Stimulated activated naive CD8-positive, alpha-beta T cell treated with anti-CD3 and anti-CD28 coated beads, Interleukin-15, Interleukin-2, amounts not matched to agents 100 ng/mL and 50 ng/mL, for 24 hours (primary cell): ENCODE data around the gene KLF11.

Experiments used
- H3K27ac Mint-ChIP-seq: one replicate; pipeline ENCODE4 v1.8.0; 2021; ENCODE audit warnings: mild to moderate bottlenecking, mixed read lengths
- H3K27me3 Mint-ChIP-seq: one replicate; pipeline ENCODE4 v1.8.0; 2021; ENCODE audit warnings: mixed read lengths
- H3K36me3 Mint-ChIP-seq: one replicate; pipeline ENCODE4 v1.8.0; 2021; ENCODE audit warnings: low read depth, mixed read lengths
- H3K4me1 Mint-ChIP-seq: one replicate; pipeline ENCODE4 v1.8.0; 2021; ENCODE audit warnings: low read depth, mixed read lengths
- H3K4me3 Mint-ChIP-seq: one replicate; pipeline ENCODE4 v1.8.0; 2021; ENCODE audit warnings: mild to moderate bottlenecking, mixed read lengths
- H3K9me3 Mint-ChIP-seq: one replicate; pipeline ENCODE4 v1.8.0; 2021; ENCODE audit warnings: mixed read lengths

KLF11 gene

GRCh38 chr2:10043256-10043905 is at the start of gene KLF11:
Gene KLF11 (plus strand): TSS chr2:10043550. CDS start chr2:10043717, 167 bp downstream.
- Mint-ChIP-seq H3K4me3 (peak within 1 kb of the TSS; percentile 78), H3K4me1 (peaks cover 20% of the 10 kb centered on the region), H3K9me3 (no peaks in the 10 kb centered on the region), H3K36me3 (peaks cover 3% of the 10 kb centered on the region), H3K27ac (peak within 1 kb of the TSS; percentile 89), H3K27me3 (peaks cover 6% of the 10 kb centered on the region)

DNA sequence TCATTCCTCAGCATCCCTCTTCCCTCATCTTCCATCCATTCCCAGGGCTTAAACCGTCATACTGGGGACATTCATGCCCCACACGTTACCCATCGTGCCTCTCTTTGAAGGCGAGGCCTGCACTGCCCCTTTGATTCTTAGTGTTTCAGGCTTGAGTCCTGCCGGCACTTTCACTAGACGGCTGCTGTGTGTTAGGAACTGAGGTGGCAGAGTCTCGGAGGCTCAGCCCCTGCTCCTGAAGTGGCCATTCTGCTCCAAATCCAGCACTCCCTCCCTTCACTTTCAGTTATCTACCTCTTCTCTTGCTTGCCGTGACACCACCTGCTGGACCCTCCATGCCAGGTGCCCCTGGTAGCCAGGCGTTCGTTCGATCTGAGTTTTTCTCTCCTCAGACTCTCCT is 48.9 kb upstream of the KLF11 start:
- no peaks in the 10 kb centered on the region for H3K36me3 Mint-ChIP-seq
- H3K27me3 Mint-ChIP-seq = peaks cover 3% of the 10 kb centered on the region
- H3K27ac Mint-ChIP-seq = no peak overlapping the region
- H3K4me1 Mint-ChIP-seq = peaks cover 6% of the 10 kb centered on the region
- H3K4me3 Mint-ChIP-seq = no peak overlapping the region
- no peaks in the 10 kb centered on the region for H3K9me3 Mint-ChIP-seq

DNA sequence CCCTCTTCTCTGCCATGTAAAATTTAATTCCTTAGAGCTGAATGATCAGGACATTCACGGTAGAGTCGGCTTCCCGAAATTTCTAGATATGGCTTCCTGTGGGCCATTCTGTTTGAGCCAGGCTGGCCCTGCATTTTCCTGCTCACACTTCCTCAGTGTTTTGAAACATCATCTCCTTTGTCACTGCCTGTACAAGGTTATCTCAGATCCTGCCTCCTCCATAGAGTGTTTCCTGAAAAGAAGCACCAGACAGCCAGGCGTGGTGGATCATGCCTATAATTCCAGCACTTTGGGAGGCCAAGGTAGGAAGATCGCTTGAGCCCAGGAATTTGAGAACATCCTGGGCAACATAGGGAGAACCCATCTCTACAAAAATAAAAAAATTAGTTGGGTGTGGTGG is 48.3 kb upstream of the KLF11 start:
- Mint-ChIP-seq H3K9me3 (no peaks in the 10 kb centered on the region), H3K27ac (no peak overlapping the region), H3K4me3 (no peak overlapping the region), H3K4me1 (peaks cover 6% of the 10 kb centered on the region), H3K36me3 (no peaks in the 10 kb centered on the region), H3K27me3 (peaks cover 3% of the 10 kb centered on the region)

DNA sequence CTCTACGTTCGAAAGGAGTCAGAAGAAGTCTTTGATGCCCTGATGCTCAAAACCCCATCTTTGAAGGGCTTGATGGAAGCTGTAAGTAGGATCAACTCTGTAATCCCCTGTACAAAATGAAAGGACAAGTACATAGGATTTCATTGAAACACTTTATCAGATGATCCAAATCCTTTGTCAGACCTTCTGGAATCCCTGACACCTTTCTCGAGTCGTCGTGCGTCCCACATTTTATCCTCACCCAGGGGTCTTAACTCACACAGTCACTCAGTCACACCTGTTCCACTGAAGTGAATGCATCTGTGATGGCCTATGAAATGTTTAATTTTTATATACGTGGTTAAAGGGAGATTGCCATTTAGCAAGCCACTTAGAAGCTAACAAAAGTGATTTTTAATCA is 47.0 kb upstream of the KLF11 start:
- Mint-ChIP-seq H3K27ac (no peak overlapping the region), H3K4me3 (no peak overlapping the region), H3K36me3 (no peaks in the 10 kb centered on the region), H3K4me1 (peaks cover 6% of the 10 kb centered on the region), H3K9me3 (no peaks in the 10 kb centered on the region), H3K27me3 (peaks cover 3% of the 10 kb centered on the region)

DNA sequence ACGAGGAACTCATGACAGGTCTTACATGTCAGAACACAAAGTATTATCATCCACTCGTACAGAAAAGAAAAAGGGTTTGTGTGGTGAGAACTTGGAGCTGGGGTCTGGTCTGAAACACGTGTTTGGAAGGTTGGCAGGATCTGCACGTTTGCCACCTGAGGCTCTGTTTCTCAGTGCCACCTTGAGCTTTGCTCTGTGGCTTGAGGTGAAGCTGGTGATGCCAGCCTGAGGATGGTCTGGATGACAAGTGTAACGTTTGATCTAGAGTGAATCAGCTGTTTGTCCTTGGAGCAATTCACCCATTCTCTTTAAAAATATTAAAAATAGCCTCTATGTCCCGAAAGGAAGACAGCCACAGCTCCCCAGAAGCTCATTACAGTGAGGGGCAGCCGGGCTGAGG is 45.4 kb upstream of the KLF11 start:
- no peaks in the 10 kb centered on the region for H3K9me3 Mint-ChIP-seq
- no peaks in the 10 kb centered on the region for H3K36me3 Mint-ChIP-seq
- no peak overlapping the region for H3K4me3 Mint-ChIP-seq
- no peak overlapping the region for H3K27ac Mint-ChIP-seq
- peaks cover 3% of the 10 kb centered on the region for H3K27me3 Mint-ChIP-seq
- H3K4me1 Mint-ChIP-seq = peaks cover 6% of the 10 kb centered on the region

GRCh38 chr2:9998916-9999654 is 44.3 kb upstream of the KLF11 start:
- Mint-ChIP-seq H3K4me1 (no peaks in the 10 kb centered on the region), H3K27me3 (no peaks in the 10 kb centered on the region), H3K36me3 (no peaks in the 10 kb centered on the region), H3K27ac (no peak overlapping the region), H3K4me3 (no peak overlapping the region), H3K9me3 (no peaks in the 10 kb centered on the region)

- H3K27me3 Mint-ChIP-seq = no peaks in the 10 kb centered on the region
- H3K27ac Mint-ChIP-seq = no peak overlapping the region
- no peaks in the 10 kb centered on the region for H3K9me3 Mint-ChIP-seq
- no peak overlapping the region for H3K4me3 Mint-ChIP-seq
- no peaks in the 10 kb centered on the region for H3K4me1 Mint-ChIP-seq
- no peaks in the 10 kb centered on the region for H3K36me3 Mint-ChIP-seq
These were observed 43.7 kb upstream of the KLF11 start for GRCh38 chr2:9999693-10000092.

GRCh38 chr2:10000541-10000940 is 42.8 kb upstream of the KLF11 start:
- Mint-ChIP-seq H3K36me3 (no peaks in the 10 kb centered on the region), H3K9me3 (no peaks in the 10 kb centered on the region), H3K4me3 (no peak overlapping the region), H3K4me1 (no peaks in the 10 kb centered on the region), H3K27ac (no peak overlapping the region), H3K27me3 (peaks cover 3% of the 10 kb centered on the region)

GRCh38 chr2:10001586-10001985 is 41.8 kb upstream of the KLF11 start:
- Mint-ChIP-seq H3K4me3 (no peak overlapping the region), H3K27ac (no peak overlapping the region), H3K4me1 (no peaks in the 10 kb centered on the region)

GRCh38 chr2:10002109-10002508 is 41.2 kb upstream of the KLF11 start:
- no peaks in the 10 kb centered on the region for H3K4me1 Mint-ChIP-seq
- H3K4me3 Mint-ChIP-seq = no peak overlapping the region
- H3K27me3 Mint-ChIP-seq = peaks cover 14% of the 10 kb centered on the region
- no peaks in the 10 kb centered on the region for H3K36me3 Mint-ChIP-seq
- no peak overlapping the region for H3K27ac Mint-ChIP-seq
- no peaks in the 10 kb centered on the region for H3K9me3 Mint-ChIP-seq

More at GRCh38 chr2:10001586-10001985, 41.8 kb upstream of the KLF11 start:
- Mint-ChIP-seq H3K9me3 (no peaks in the 10 kb centered on the region), H3K27me3 (peaks cover 9% of the 10 kb centered on the region), H3K36me3 (no peaks in the 10 kb centered on the region)

DNA sequence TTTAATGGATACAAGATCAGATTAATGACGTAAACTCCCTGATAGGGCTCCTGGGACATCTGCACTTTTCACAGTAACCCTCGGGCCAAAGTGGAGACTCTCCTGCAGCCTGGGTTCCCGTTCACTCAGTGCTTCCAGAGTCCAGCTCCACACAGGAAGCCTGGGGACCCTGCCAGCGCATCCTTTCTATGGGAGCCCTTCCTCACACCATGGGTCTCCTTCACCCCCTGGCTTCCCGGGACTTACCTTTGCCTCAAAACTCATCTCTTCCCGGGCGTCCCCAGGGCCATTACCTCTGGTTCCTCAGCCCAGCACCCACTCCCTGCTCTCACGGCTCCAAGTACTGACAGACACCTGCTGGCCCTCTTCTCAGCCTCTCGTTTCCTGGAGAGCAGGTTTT is 40.7 kb upstream of the KLF11 start:
- Mint-ChIP-seq H3K4me3 (no peak overlapping the region), H3K27me3 (peaks cover 20% of the 10 kb centered on the region), H3K9me3 (no peaks in the 10 kb centered on the region), H3K27ac (no peak overlapping the region), H3K4me1 (no peaks in the 10 kb centered on the region), H3K36me3 (no peaks in the 10 kb centered on the region)

GRCh38 chr2:10003206-10004125 is 39.9 kb upstream of the KLF11 start:
- Mint-ChIP-seq H3K9me3 (no peaks in the 10 kb centered on the region), H3K36me3 (no peaks in the 10 kb centered on the region), H3K4me1 (no peaks in the 10 kb centered on the region), H3K4me3 (no peak overlapping the region), H3K27me3 (peaks cover 24% of the 10 kb centered on the region), H3K27ac (no peak overlapping the region)

- Mint-ChIP-seq H3K4me1 (no peaks in the 10 kb centered on the region), H3K9me3 (no peaks in the 10 kb centered on the region), H3K27me3 (peaks cover 24% of the 10 kb centered on the region), H3K4me3 (no peak overlapping the region), H3K36me3 (no peaks in the 10 kb centered on the region), H3K27ac (no peak overlapping the region)
These were observed 38.9 kb upstream of the KLF11 start for GRCh38 chr2:10004401-10004800.

DNA sequence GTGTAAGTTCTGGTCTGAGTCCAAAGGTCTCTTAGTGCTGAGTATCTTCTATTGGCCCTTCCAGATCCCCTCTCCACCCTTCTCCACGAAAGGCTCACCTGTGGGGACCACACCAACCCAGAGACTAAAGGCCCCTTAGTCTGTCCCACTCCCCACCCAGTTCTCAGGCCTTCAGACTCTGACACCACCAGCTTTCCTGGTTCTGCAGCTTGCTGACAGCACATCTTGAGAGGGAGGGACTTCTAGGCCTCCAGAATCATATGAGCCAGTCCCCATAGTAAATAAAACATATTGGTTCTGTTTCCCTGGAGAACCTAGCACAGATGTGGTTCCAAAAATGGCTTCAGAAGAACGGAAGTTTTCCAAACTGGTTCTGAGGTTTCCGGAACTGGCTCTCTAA is 38.5 kb upstream of the KLF11 start:
- Mint-ChIP-seq H3K36me3 (no peaks in the 10 kb centered on the region), H3K27me3 (peaks cover 24% of the 10 kb centered on the region), H3K9me3 (no peaks in the 10 kb centered on the region), H3K27ac (no peak overlapping the region), H3K4me3 (no peak overlapping the region), H3K4me1 (no peaks in the 10 kb centered on the region)
